ENCODE measurements around the gene VAC14. TPM values are rescaled to one million over a fixed set of nuclear protein-coding genes. Genes with fewer than 3 reads are reported as not detected.

The VAC14 gene
- total and polyA plus RNA-seq, 3 donors from 2014 or later, result 41.0 to 80.5 (median 61.8) TPM

DNA sequence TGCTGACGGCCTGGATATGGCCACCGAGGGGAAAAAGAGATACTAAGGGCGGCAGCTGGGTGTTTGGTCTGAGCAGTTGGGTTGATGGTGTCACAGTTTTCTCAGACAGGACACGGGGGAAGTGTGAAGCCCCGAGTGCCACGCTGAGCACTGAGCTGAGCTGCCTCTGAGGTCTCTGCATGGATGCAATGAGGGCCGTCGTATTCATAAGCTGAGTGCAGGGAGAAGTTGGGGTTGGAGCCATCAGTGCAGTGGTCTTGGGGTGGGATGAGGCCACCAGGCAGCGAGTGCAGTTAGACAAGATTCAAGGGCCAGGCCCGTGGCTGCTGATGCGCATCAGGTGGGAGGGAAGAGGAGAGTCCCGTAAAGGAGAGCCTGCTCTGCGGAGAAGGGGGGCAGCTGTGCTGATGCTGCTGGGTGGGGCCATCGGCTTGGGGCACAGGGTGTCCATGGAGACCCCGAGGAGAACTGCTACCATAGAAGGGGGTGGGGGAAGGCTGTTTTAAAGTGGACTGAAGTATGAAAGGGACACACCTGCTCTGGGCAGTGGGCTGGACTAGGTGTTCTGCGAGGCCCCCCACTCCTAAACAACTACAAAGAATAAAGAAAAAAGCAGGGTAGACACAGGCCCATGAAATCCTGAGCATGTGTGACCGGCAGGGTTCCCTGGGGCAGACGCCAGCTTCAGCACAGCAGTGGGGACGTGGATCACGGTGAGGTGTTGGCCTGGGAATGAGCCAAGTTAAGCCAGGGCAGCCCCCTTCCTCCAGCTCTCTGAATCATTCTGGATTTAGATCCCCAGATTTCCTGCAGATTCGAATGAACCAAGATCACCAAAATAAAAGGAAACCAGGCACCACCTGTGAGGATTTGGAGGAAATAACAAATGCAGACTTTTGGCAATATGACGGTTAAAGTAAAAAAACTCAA is 134.9 kb downstream of the VAC14 start:
- no peak overlapping the region for H3K27ac ChIP-seq
- H3K4me3 ChIP-seq, result no peak overlapping the region
- DNase-seq, result no peak
- no peaks in the 10 kb centered on the region for H3K9me3 ChIP-seq
- H3K27me3 ChIP-seq, result no peaks in the 10 kb centered on the region
- peaks cover 10% of the 10 kb centered on the region for H3K4me1 ChIP-seq
- no peaks in the 10 kb centered on the region for H3K36me3 ChIP-seq (ENCODE audit: low read depth, missing control alignments)
- intact Hi-C loops (cut with DNase I; ENCODE audit: low total_unique reads), result no loop called here
- WGBS, 2 donors, result 86 to 87% methylated on average over 19 to 22 of the region's 22 CpGs
- TF ChIP-seq POLR2A (IDR thresholded peaks at IDR 0.05), result no peak
- TF ChIP-seq, protein P1, sequence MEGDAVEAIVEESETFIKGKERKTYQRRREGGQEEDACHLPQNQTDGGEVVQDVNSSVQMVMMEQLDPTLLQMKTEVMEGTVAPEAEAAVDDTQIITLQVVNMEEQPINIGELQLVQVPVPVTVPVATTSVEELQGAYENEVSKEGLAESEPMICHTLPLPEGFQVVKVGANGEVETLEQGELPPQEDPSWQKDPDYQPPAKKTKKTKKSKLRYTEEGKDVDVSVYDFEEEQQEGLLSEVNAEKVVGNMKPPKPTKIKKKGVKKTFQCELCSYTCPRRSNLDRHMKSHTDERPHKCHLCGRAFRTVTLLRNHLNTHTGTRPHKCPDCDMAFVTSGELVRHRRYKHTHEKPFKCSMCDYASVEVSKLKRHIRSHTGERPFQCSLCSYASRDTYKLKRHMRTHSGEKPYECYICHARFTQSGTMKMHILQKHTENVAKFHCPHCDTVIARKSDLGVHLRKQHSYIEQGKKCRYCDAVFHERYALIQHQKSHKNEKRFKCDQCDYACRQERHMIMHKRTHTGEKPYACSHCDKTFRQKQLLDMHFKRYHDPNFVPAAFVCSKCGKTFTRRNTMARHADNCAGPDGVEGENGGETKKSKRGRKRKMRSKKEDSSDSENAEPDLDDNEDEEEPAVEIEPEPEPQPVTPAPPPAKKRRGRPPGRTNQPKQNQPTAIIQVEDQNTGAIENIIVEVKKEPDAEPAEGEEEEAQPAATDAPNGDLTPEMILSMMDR (IDR thresholded peaks at IDR 0.05), result no peak

DNA sequence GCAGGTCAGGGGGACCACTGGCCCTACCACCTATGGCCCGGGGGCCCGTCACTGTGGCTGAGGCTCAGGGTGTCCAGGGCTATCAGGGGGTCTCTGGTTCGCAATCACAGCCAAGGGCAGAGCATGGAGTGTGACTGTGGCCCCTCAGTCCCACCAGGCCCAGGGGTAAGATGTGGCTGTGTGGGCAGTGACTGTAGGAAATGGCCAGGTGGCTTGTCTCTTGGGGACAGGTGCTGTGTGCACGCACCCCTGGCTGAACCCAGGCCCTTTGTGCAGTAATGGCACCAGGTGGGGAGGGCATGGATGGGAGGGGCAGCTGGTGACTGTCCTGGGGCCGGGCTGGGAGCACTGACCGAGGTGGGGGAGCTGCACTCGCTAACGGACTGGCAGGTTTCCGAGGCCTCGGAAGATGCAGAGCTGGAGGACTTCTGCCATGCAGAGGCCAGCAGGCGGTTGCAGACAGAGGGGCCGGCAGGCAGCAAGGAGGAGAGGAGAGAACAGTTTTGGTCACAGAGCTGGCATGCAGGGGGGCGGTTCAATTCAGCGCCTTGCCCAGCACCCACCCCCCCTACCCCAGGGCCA is 135.8 kb downstream of the VAC14 start:
- intact Hi-C loops (cut with DNase I; ENCODE audit: low total_unique reads), result no loop called here
- no peak overlapping the region for H3K27ac ChIP-seq
- DNase-seq, result no peak
- 90 to 97% methylated on average over 12 to 14 of the region's 14 CpGs for WGBS, 2 donors
- H3K9me3 ChIP-seq, result no peaks in the 10 kb centered on the region
- peaks cover 10% of the 10 kb centered on the region for H3K4me1 ChIP-seq
- TF ChIP-seq POLR2A (IDR thresholded peaks at IDR 0.05), result no peak
- TF ChIP-seq, protein P1 (IDR thresholded peaks at IDR 0.05), result no peak
- H3K27me3 ChIP-seq, result no peaks in the 10 kb centered on the region
- no peak overlapping the region for H3K4me3 ChIP-seq
- H3K36me3 ChIP-seq (ENCODE audit: low read depth, missing control alignments), result no peaks in the 10 kb centered on the region

DNA sequence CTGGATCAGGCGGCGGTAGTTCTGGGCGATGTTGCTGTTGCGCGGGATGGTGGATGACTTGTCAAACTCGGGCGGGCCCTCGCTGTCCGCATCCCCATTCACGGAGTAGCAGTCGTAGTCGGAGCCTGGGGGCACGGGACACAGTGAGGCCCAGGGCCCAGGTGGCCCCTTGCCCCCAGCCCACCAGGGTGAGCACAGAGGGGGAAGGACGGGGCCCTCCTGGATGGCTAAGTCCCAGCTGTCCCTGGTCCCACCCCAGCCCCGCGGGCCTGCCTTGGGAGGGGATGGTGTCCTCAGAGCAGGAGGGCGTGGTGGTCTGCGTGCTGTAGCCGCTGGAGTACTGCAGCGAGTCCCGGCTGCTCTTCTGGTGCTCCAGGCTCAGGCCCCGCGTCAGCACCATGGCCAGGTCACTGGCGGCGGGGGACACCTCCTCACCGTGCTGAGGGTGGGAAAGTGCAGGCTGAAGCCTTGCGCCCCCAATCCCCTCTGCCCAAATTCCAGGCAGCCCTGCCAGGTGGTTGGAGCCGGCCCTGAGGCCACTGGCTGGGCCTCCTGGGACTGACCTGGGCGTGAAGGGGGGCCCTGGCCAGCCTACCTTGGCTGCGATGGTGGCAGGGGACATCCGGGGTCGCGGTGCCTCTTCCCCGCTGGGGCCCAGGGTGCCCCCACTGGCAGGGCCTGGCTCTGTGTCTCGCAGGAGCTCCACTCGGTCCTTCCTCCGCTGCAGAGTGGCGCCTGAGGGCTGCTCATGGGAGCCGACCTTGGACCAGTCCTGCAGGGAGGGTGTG is 136.4 kb downstream of the VAC14 start:
- intact Hi-C loops (cut with DNase I; ENCODE audit: low total_unique reads), result no loop called here
- no peak for DNase-seq
- no peaks in the 10 kb centered on the region for H3K9me3 ChIP-seq

DNA sequence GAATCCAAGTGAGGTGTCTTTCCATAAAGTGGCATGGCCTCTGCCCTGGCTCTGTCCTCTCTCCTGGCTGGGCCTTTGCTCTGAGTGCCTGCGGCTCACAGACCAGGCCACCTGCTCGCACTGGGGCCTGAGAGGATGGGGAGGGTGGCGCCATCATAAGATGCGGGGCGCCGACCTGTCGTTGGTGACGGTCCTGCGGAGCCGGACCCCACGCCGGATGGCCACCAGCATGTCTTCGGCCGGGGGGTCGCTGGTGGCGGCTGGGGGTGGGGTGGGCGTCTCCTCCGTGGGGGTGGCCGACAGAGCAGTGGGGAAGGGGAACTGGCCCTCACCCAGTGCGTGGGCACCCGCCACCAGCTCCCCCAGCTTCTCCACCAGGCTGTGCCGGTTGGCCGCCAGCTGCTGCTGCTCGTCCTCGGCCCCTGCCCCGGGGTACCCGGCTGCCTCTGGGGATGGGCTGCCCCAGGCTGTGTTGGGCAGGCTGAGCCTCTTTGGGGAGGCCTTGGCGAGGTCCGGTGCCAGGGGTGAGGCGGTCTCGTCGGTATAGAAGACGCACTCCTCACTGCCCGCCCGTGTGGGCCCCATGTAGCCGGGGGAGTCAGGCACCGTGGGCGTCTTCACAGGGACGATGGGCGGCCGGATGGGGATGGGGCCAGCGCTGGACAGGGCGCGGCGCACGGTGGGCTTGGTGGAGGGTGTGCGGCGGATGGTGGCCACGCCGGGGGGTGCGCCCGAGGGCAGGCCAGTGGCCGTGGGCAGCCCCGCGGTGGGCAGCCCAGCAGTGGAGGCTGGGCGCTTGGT is 137.2 kb downstream of the VAC14 start:
- Histone ChIP-seq H3K36me3 (ENCODE audit: low read depth, missing control alignments) (no peaks in the 10 kb centered on the region), H3K27me3 (no peaks in the 10 kb centered on the region), H3K27ac (no peak overlapping the region), H3K4me3 (no peak overlapping the region), H3K4me1 (peaks cover 10% of the 10 kb centered on the region), H3K9me3 (no peaks in the 10 kb centered on the region)
- intact Hi-C loops (cut with DNase I; ENCODE audit: low total_unique reads), result no loop called here
- no peak for DNase-seq
- WGBS, 2 donors, result 92 to 95% methylated on average over 7 to 56 of the region's 56 CpGs
- TF ChIP-seq, protein P1 (IDR thresholded peaks at IDR 0.05), result no peak
- no peak for TF ChIP-seq POLR2A (IDR thresholded peaks at IDR 0.05)

More for the DNA sequence above, 136.4 kb downstream of the VAC14 start:
- Histone ChIP-seq H3K27ac (no peak overlapping the region), H3K27me3 (no peaks in the 10 kb centered on the region), H3K36me3 (ENCODE audit: low read depth, missing control alignments) (no peaks in the 10 kb centered on the region), H3K4me3 (no peak overlapping the region), H3K4me1 (peaks cover 10% of the 10 kb centered on the region)
- 92 to 100% methylated on average over 4 to 39 of the region's 39 CpGs for WGBS, 2 donors
- TF ChIP-seq, protein P1 (IDR thresholded peaks at IDR 0.05), result no peak
- no peak for TF ChIP-seq POLR2A (IDR thresholded peaks at IDR 0.05)
